Right cardiac atrium (tissue), 5 donors: ENCODE results near the gene SGPP1. TPM values are rescaled to one million over a fixed set of nuclear protein-coding genes. Genes with fewer than 3 reads are reported as not detected.
"Not testable (repeated sequence)": the region's sequence is repeated elsewhere in the genome, so short reads cannot be mapped to it uniquely, and the experiment has no call there.

Experiments used
- ATAC-seq, 2 donors: fragments of 200-7000 bp; cut with Tn5 transposase; one replicate each; pipeline versions ENCODE4 v1.8.0 to v1.9.1; 2020; ENCODE audit warnings: moderate library complexity in 2 of 2, mild to moderate bottlenecking in 1 of 2
- DNase-seq, 3 donors: peaks; one replicate each; pipeline ENCODE4 v3.0.0-alpha.2; 2020
- H3K27ac ChIP-seq: one replicate; pipeline ENCODE4 v1.5.1; 2013; ENCODE audit warnings: mild to moderate bottlenecking, low read length, control low read depth, moderate library complexity
- H3K27me3 ChIP-seq: one replicate; pipeline ENCODE4 v1.6.1; 2013; ENCODE audit not compliant: control insufficient read depth, insufficient read depth
- H3K4me1 ChIP-seq: one replicate; pipeline ENCODE4 v1.6.1; 2013; ENCODE audit warnings: low read length; ENCODE audit not compliant: control insufficient read depth, insufficient read depth
- H3K4me3 ChIP-seq: one replicate; pipeline ENCODE4 v1.5.1; 2013; ENCODE audit warnings: low read length, control low read depth
- H3K9me3 ChIP-seq: one replicate; pipeline ENCODE4 v1.6.1; 2013; ENCODE audit warnings: low read length; ENCODE audit not compliant: control insufficient read depth
- WGBS: extraction: QIAGEN DNeasy Blood & Tissue Kit; methylation state at CpG from one replicate; pipeline ENCODE4 v1.1.7; 2013; 5-methylcytosine and 5-hydroxymethylcytosine counted together
- intact Hi-C, 4 donors: fragments of 100-400 bp; cut with DNase I; formaldehyde crosslinking; loops; one replicate each; pipeline versions ENCODE4 v1.11.0 to v1.14.0; 2022 to 2023
- polyA plus RNA-seq: library from polyadenylated mRNA; stranded (reverse); fragments of 200-250 nt; gene quantifications from one replicate; pipeline ENCODE4 v1.2.3, GENCODE V29; 2013
- total RNA-seq, 4 donors: library from RNA; stranded (reverse); fragmentation: NEBNext Ultra II Directional; extraction: Animal tissue kit (Norgen Biotek cat#: 25700); gene quantifications; one replicate each; pipeline ENCODE4 v1.2.1, GENCODE V29; 2021
- donor health status: healthy with polysubstance abuse.
- donor health status: DM: no; HTN: yes; CAD: no.
- donor health status: DM: no; HTN: no; CAD: no.
- donor health status: DM: no; HTN: yes; CAD: no; lungs with severe emphysema.
- donor health status: DM: yes; HTN: yes; CAD: no.

SGPP1 gene
- total and polyA plus RNA-seq, 5 donors, result 5.4 to 9.1 (median 7.7) TPM

DNA sequence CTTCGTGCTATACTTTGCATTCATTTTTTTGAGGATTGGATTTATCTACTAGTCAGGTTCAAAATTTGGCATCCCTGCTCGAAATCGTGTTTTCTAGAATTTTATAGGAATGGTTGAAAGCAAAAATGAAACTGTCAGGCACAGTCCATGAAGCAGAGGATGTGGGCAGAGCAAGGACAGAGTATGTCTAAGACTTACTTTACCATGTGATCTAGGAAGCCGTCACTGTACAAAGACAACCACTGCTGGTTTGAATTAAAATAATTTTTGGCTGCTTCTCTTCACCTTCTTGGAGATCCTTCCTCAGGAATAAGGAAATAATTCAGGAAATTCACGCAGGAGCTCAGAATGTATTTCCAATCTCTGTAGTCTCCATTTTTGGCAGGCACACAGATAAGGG lies 31.6 kb upstream of the SGPP1 start:
- Histone ChIP-seq H3K27ac (no peak overlapping the region), H3K4me3 (peak overlapping the region; percentile 4), H3K4me1 (no peaks in the 10 kb centered on the region), H3K27me3 (no peaks in the 10 kb centered on the region), H3K9me3 (no peaks in the 10 kb centered on the region)
- DNase-seq (no peak), ATAC-seq (peak in 1 of 2 donors; percentile 57)
- intact Hi-C loops, result no loop called here
- 38% methylated on average over 5 of the region's 5 CpGs for WGBS

DNA sequence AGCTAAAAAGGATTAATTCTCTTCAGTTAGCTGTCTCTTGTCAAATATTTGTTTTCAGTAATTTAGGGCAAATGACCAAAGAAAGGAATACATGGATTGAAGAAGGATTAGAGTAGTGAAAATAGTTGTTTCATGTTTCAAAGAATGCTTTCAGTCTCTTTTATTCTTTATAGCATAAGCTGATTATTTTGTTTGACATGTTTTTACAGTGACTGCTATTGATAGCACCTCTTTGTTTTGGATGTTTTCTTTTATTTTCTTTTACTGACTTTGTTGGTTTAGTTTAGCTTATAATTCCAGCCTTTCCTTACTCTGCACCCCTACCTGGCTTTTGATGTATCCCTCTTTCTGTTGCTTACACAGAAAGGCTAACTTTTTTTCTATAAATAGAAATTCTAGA lies 29.3 kb upstream of the SGPP1 start:
- Histone ChIP-seq H3K4me3 (no peak overlapping the region), H3K27ac (no peak overlapping the region), H3K27me3 (no peaks in the 10 kb centered on the region), H3K9me3 (no peaks in the 10 kb centered on the region), H3K4me1 (no peaks in the 10 kb centered on the region)
- intact Hi-C loops, result no loop called here
- DNase-seq (no peak), ATAC-seq (no peak)

DNA sequence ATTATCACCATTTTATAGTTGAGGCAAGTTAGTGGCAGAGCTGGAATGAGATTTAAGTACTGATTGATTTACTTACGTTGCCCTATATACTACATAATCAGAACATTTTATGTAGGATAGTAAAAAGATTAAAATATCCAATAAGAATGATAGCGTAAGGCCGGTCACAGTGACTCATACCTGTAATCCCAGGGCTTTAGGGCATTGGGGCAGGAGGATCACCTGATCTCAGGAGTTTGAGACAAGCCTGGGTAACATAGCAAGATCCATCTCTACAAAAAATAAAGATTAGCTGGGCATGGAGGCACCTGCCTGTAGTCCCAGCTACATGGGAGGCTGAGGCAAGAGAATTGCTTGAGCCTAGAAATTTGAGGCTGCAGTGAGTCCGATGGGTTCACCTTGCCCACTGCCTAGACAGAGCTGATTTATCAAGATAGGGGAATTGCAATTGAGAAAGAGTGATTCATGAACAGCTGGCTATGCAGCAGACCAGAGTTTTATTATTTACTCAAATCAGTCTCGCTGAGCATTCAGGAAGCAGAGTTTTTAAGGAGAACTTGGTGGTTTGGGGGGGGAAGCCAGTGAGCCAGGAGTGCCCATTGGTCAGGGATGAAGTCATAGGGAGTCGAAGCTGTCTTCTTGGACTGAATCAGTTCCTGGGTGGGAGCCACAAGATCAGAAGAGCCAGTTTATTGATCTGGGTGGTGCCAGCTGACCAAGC lies 24.7 kb upstream of the SGPP1 start:
- no peak for ATAC-seq
- H3K4me3 ChIP-seq, result no peak overlapping the region
- no peaks in the 10 kb centered on the region for H3K27me3 ChIP-seq
- H3K27ac ChIP-seq, result no peak overlapping the region
- no peaks in the 10 kb centered on the region for H3K4me1 ChIP-seq
- no peak for DNase-seq
- 81% methylated on average over 6 of the region's 6 CpGs for WGBS
- no peaks in the 10 kb centered on the region for H3K9me3 ChIP-seq
- intact Hi-C loops, result no loop called here

DNA sequence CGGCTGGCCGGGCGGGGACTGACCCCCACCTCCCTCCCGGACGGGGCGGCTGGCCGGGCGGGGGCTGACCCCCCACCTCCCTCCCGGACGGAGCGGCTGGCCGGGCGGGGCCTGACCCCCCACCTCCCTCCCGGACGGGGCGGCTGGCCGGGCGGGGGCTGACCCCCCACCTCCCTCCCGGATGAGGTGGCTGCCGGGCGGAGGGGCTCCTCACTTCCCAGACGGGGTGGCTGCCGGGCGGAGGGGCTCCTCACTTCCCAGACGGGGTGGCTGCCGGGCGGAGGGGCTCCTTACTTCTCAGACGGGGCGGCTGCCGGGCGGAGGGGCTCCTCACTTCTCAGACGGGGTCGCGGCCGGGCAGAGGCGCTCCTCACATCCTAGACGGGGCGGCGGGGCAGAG lies 23.2 kb upstream of the SGPP1 start:
- H3K27me3 ChIP-seq, intact Hi-C loops, H3K4me3 ChIP-seq, H3K4me1 ChIP-seq, H3K9me3 ChIP-seq, H3K27ac ChIP-seq, ATAC-seq: not testable (repeated sequence)
- 93% methylated on average over 39 of the region's 39 CpGs for WGBS
- peak in 1 of 3 donors; percentile 58 for DNase-seq

DNA sequence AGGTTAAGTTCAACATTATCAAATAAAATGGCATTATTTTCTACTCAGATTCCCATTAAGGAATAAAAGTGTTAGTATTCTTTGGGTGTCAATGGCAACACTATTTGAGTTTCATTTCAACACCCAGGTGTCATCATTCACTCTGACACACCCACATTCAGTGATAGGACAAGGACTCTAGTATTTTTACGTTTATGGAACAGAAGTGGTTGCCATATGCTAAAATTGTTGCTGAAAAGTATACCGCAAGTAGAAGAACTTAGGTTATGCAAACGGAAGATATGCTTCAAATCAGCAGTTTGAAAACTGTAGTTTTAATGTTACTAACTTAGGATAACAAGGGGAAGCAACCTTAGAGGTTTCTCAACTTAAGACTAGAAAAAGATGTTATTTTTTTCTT lies 20.0 kb upstream of the SGPP1 start:
- 54% methylated on average over 3 of the region's 3 CpGs for WGBS
- DNase-seq (no peak), ATAC-seq (no peak)
- Histone ChIP-seq H3K4me1 (no peaks in the 10 kb centered on the region), H3K27me3 (no peaks in the 10 kb centered on the region), H3K9me3 (no peaks in the 10 kb centered on the region), H3K4me3 (no peak overlapping the region), H3K27ac (no peak overlapping the region)
- intact Hi-C loops, result no loop called here

DNA sequence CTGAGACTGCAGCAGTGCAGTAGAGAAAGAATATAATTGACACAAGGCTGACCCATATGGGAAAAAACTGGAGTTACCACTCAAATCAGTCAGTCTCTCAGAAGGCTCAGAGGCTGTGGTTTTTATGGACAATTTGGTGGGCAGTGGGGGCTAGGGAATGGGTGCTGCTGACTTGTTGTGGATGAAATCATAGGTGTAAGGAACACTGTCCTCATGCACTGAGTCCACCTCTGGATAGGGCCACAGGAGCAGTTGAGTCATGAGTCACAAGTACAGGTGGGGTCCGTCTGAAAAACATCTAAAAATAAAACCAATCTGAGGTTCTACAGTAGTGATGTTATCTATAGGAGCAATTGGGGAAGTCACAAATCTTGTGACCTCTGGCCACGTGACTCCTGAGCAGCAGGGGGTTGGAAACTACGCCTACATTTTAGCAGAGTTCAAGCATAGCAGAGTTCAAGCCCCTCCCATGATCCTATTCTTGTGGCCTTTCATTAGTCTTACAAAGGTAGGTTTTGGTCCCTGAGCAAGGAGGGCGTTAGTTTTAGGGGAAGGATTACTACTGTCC lies 18.1 kb upstream of the SGPP1 start:
- H3K4me1 ChIP-seq, result no peaks in the 10 kb centered on the region
- H3K4me3 ChIP-seq, result no peak overlapping the region
- intact Hi-C loops, result no loop called here
- ATAC-seq (no peak), DNase-seq (no peak)
- H3K27ac ChIP-seq, result no peak overlapping the region
- H3K9me3 ChIP-seq, result no peaks in the 10 kb centered on the region
- H3K27me3 ChIP-seq, result no peaks in the 10 kb centered on the region
- 38% methylated on average over 4 of the region's 4 CpGs for WGBS

DNA sequence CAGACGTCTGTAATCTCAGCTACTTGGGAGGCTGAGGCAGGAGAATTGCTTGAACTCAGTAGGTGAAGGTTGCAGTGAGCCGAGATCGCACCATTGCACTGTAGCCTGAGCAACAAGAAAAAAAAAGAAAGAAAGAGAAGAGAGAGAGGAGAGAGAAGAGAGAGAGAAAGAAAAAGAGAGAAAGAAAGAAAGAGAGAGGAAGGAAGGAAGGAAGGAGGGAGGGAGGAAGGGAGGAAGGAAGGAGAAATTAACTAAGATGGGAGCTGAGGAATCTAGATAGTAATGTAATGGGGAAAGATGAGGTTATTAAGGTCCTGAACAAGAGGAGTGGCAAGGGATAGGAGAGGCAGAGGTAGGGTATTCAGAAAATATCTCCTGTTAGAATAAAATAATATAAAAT lies 17.4 kb upstream of the SGPP1 start:
- ATAC-seq, result no peak
- 81% methylated on average over 3 of the region's 3 CpGs for WGBS
- Histone ChIP-seq H3K9me3 (no peaks in the 10 kb centered on the region), H3K27me3 (no peaks in the 10 kb centered on the region), H3K4me1 (no peaks in the 10 kb centered on the region), H3K4me3 (no peak overlapping the region), H3K27ac (no peak overlapping the region)
- DNase-seq, result no peak
- intact Hi-C loops, result no loop called here

DNA sequence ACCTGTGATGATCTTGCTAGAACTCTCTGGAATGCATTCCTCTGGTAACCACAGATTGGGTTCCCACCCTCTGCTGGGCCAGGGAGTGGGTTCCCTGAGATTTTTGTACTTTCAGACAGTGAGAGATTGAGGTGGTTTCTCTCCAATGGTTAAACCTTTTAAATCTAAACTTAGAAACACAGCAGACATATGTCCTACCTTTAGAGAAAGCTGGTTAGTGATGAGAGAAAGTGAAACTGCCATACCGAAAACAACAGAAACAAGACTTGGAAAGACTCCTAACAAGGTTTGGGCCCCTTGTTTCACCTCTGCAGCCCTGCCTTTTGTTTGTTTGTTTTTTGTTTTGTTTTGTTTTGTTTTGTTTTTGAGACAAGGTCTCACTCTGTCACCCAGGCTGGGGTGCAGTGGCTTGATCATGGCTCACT lies 9.7 kb upstream of the SGPP1 start:
- no peak overlapping the region for H3K27ac ChIP-seq
- no peak for ATAC-seq
- no peaks in the 10 kb centered on the region for H3K27me3 ChIP-seq
- 91% methylated on average over 1 of the region's 1 CpG for WGBS
- intact Hi-C loops, result no loop called here
- H3K4me1 ChIP-seq, result peaks cover 1% of the 10 kb centered on the region
- no peak for DNase-seq
- no peaks in the 10 kb centered on the region for H3K9me3 ChIP-seq
- H3K4me3 ChIP-seq, result no peak overlapping the region

DNA sequence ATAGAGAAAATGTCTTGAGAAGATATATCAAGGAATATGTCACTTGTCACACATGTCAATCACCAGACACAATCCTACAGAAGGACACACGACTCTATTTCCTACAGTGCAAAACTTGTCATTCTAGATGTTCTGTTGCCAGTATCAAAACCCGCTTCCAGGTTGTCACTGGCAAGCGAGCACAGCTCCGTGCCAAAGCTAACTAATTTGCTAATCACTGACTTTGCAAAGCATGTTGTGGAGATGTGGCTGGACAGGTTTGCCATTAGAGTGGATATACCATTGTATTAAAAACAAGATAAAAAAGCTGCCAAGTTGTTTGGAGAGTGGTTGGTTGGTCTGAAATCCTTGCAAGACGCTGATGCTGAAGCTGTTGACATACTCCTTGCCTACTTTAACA lies 7.9 kb upstream of the SGPP1 start:
- no peaks in the 10 kb centered on the region for H3K9me3 ChIP-seq
- ATAC-seq (no peak), DNase-seq (no peak)
- H3K27ac ChIP-seq, result no peak overlapping the region
- WGBS, result 88% methylated on average over 5 of the region's 5 CpGs
- H3K4me1 ChIP-seq, result peaks cover 1% of the 10 kb centered on the region
- H3K4me3 ChIP-seq, result no peak overlapping the region
- H3K27me3 ChIP-seq, result no peaks in the 10 kb centered on the region
- intact Hi-C loops, result no loop called here

DNA sequence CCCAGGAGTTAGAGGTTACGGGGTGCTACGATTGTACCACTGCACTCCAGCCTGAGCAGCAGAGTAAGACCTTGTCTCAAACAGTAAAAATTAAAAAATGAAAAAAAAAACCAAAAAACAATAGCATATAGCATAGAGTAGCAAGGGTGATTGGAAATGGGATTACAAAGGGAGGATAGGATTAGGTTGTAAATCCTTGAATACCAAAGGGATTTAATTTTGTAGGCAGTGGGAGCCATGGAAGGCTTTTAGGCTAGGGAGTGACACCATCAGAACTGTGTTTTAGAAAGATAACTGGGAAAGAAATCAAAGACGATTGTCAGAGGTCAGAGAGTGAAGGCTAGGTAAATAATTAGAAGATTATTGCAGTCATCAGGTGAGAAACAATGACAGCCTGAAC lies 2.8 kb upstream of the SGPP1 start:
- intact Hi-C loops, result no loop called here
- ATAC-seq, result no peak

DNA sequence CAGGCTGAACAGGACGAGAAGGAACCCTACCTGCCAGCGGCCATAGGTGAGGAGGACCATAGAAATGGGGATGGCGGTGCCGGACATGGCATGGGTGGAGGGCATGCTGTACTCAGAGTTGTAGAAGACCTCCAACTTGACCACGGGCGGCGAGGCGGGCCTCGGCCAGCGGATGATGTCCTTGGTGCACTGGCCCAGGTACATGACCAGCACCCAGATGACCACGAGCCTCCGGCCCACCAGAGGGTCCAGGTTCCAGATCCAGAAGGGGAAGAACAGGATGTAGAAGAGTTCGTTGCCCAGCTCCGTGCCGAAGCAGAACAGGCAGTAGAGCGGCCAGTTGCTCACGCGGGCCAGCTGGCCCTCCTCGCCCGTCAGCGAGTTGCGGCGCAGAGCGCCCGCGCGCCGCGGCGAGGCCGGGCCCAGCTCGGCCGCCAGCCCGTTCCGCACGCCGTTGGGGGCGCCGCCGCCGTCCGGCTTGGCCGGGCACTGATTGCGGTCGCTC lies 582 bp downstream of the SGPP1 start:
- Histone ChIP-seq H3K4me3 (peak overlapping the region; percentile 77), H3K4me1 (no peaks in the 10 kb centered on the region), H3K9me3 (no peaks in the 10 kb centered on the region), H3K27me3 (no peaks in the 10 kb centered on the region), H3K27ac (peak overlapping the region; percentile 78)
- intact Hi-C loops, result no loop called here
- DNase-seq (peak; percentile 42 to 80 (median 77)), ATAC-seq (peak; percentile 79 to 81)
- under 1% methylated on average over 45 of the region's 45 CpGs for WGBS

More for the DNA sequence above, 2.8 kb upstream of the SGPP1 start:
- WGBS, result 79% methylated on average over 3 of the region's 3 CpGs
- Histone ChIP-seq H3K9me3 (no peaks in the 10 kb centered on the region), H3K27me3 (no peaks in the 10 kb centered on the region), H3K4me1 (no peaks in the 10 kb centered on the region), H3K4me3 (no peak overlapping the region), H3K27ac (no peak overlapping the region)
- no peak for DNase-seq
